ENCODE results near the gene PARM1.

The PARM1 gene

GRCh38 chr4:75036046-75036830, 103.3 kb downstream of the PARM1 start:
- DNase-seq, result no peak

- DNase-seq, result no peak
Observed at GRCh38 chr4:75037252-75037651, 104.3 kb downstream of the PARM1 start.

GRCh38 chr4:75038376-75038775, 105.5 kb downstream of the PARM1 start:
- no peak for DNase-seq

- DNase-seq, result no peak
Observed at GRCh38 chr4:75040703-75041102, 107.8 kb downstream of the PARM1 start.

- no peak for DNase-seq
Observed at GRCh38 chr4:75042601-75043208, 109.8 kb downstream of the PARM1 start.

- no peak for DNase-seq
Observed at GRCh38 chr4:75046226-75046625, 113.3 kb downstream of the PARM1 start.

GRCh38 chr4:75046641-75047040, 113.7 kb downstream of the PARM1 start:
- DNase-seq, result no peak

GRCh38 chr4:75048208-75048879, 115.4 kb downstream of the PARM1 start:
- DNase-seq, result no peak

GRCh38 chr4:75051431-75051830, 118.5 kb downstream of the PARM1 start:
- no peak for DNase-seq

- no peak for DNase-seq
Observed at GRCh38 chr4:75053352-75053751, 120.4 kb downstream of the PARM1 start.

- no peak for DNase-seq
Observed at GRCh38 chr4:75054078-75054477, 121.2 kb downstream of the PARM1 start.

- no peak for DNase-seq
Observed at GRCh38 chr4:75056277-75056676, 123.4 kb downstream of the PARM1 start.

GRCh38 chr4:75057369-75057768, 124.5 kb downstream of the PARM1 start:
- no peak for DNase-seq

- no peak for DNase-seq
Observed at GRCh38 chr4:75058486-75058885, 125.6 kb downstream of the PARM1 start.

GRCh38 chr4:75063433-75063832, 130.5 kb downstream of the PARM1 start:
- no peak for DNase-seq

- no peak for DNase-seq
Observed at GRCh38 chr4:75065909-75066308, 133.0 kb downstream of the PARM1 start.

GRCh38 chr4:75069493-75070074, 136.7 kb downstream of the PARM1 start:
- no peak for DNase-seq

- no peak for DNase-seq
Observed at GRCh38 chr4:75071317-75071716, 138.4 kb downstream of the PARM1 start.

GRCh38 chr4:75080888-75081287, 148.0 kb downstream of the PARM1 start:
- no peak for DNase-seq

- no peak for DNase-seq
Observed at GRCh38 chr4:75081561-75081960, 148.6 kb downstream of the PARM1 start.

- DNase-seq, result no peak
Observed at GRCh38 chr4:75087416-75087815, 154.5 kb downstream of the PARM1 start.

GRCh38 chr4:75087865-75088264, 154.9 kb downstream of the PARM1 start:
- no peak for DNase-seq

- no peak for DNase-seq
Observed at GRCh38 chr4:75089206-75089605, 156.3 kb downstream of the PARM1 start.

GRCh38 chr4:75099321-75099720, 166.4 kb downstream of the PARM1 start:
- DNase-seq, result no peak

Measured in hematopoietic multipotent progenitor cell treated with erythropoietin and hydrocortisone succinate and interleukin-3 and kit ligand, for 8 days (in vitro differentiated cells).